Astrocyte (in vitro differentiated cells and primary cell): ENCODE data around the gene ZNF181.

ENCODE experiments used
- CTCF ChIP-seq: IDR thresholded peaks from 2 replicates; pipeline ENCODE4 v1.5.1; 2011; ENCODE audit warnings: low read depth, mild to moderate bottlenecking, inconsistent platforms, low read length, moderate library complexity; ENCODE audit not compliant: insufficient read depth
- EZH2 ChIP-seq: IDR thresholded peaks from 2 replicates; pipeline ENCODE4 v1.6.1; 2012; ENCODE audit warnings: mild to moderate bottlenecking, low read length, inconsistent platforms; ENCODE audit not compliant: insufficient read depth

- TF ChIP-seq CTCF (no peak), EZH2 (no peak)
These were observed 47.6 kb upstream of the ZNF181 start for GRCh38 chr19:34686455-34686854.
